Right kidney (tissue), 1 donor: ENCODE data around the gene NEDD4.
A peak's percentile ranks its signal among the peaks of the same experiment; 100 is the strongest.
"Not testable (repeated sequence)": the region's sequence is repeated elsewhere in the genome, so short reads cannot be mapped to it uniquely, and the experiment has no call there.

Experiments used
- DNase-seq: peaks from one replicate; pipeline ENCODE4 v3.0.0-alpha.2; 2016

NEDD4 gene

DNA sequence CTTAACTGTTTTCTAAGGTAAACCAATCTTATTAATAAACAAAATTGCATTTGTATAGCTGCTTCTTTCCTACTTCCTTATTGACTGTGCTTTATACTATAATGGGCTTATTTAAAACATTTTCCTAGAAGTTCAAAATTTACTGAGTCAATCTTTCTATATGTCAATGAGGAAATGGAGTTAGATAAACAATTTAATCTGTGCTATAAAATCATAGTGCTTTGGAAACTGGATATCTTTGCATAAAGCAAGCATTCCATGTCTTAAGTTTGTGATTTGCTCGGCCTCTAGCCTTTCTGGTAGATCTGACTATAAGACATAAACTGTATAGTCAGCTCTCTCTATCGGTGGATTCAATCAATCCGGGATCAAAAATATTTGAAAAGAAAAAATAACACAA lies 99.6 kb downstream of the NEDD4 start:
- DNase-seq, result no peak

DNA sequence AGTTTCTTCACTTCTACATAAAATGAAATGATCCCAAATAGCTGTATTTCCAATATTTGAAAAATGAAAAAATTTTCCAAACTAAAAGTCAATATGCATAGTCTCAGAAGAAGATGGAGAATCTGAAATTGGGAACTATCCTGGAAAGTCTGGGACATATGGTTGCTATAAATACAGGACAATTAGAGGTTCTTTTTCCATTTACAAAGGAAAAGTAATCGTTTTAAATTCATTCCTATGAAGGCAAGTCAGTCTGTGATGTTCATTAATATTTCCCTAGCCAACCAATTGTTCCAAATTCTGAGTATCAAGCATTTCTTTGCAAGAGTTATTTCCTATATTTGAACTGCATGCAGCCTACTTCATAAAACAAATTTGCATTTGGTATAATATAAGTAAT lies 102.2 kb downstream of the NEDD4 start:
- DNase-seq, result no peak

DNA sequence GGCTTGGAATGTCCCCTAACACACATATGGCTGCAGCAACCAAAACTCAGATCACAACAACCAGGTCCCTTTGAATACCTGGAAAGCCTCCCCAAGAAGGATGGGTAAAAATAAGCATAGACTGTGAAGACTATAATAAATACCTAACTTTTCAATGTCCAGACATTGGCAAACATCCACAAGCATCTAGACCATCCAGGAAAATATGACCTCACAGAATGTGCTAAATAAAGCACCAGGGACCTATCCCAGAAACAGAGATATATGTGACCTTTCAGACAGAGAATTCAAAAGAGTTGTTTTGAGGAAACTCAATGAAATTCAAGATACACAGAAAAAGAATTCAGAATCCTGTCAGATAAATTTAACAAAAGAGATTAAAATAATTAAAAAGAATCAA lies 109.2 kb downstream of the NEDD4 start:
- no peak for DNase-seq

DNA sequence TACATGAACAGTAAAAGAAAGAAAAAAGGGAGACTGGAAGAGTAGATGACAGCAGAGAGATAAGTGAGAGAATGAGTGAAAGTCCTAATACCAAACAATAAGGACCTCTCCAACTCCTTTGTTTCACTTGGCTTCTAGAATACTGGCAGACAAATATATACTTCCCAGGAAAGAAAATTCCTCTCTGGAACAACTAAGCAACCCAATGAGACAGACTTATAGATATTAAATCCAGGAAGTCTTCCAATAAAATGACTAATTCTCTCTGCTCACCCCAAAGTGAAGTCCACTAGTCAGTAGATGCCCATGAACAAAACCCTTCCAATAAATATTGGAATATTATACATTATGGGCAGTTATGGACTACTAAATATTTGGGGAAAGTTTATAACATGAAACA lies 114.2 kb downstream of the NEDD4 start:
- no peak for DNase-seq

GRCh38 chr15:55873024-55873720 lies 120.2 kb downstream of the NEDD4 start:
- DNase-seq, result no peak

DNA sequence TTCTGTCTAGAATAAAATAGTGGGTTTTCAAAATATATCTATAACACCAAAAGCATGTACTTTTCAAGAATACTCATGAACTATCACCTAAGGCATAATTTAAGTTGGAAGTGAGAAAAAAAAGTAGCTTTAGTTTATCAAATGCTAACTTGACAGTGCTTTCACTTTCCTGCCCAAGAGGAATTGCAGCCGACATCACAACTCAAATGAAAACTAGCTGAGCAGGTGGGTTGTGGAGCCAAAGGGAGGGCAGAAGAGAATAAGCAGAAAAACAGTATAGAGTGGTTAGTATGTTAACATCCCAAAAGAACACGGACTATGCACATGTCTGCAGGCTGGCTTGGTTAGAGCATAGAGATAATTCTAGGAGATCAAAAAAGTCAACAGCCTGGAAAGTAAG lies 120.9 kb downstream of the NEDD4 start:
- DNase-seq, result no peak

DNA sequence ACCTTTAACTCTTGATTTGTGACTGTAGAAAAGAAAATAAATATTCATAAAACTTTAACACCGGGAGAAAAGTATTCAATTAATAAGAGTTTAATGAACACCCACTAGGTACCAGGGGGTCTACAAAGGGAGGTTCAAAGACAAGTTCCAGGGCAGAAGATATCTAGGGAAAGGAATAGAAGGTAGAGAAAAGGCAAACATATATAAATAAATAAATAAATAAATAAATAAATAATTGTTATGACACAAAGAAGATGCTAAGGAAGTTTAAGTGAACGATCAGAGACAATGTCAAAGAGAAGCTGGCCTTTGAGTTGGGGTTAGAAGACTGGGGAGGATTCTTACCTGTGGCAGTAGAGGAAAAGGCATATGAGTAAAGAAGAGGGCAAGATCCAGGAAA lies 123.8 kb downstream of the NEDD4 start:
- no peak for DNase-seq

DNA sequence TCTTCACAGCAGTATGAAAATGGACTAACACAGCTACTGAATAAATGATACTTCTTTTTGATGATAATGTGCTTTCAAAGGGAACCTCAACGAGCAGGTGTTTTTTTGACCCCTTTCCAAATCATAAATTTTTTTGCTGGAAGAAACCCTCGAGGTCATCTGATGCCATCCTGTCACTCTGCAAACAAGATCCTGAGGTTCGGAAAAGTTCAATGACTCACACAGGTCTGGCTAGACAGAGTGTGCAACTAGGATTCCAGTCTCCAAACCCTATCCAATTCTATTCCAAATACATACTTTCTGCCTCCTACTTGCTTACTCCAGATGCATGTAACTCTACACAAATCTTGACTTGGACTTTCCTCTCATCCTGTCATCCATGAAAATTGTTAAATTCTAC lies 124.7 kb downstream of the NEDD4 start:
- DNase-seq, result no peak

DNA sequence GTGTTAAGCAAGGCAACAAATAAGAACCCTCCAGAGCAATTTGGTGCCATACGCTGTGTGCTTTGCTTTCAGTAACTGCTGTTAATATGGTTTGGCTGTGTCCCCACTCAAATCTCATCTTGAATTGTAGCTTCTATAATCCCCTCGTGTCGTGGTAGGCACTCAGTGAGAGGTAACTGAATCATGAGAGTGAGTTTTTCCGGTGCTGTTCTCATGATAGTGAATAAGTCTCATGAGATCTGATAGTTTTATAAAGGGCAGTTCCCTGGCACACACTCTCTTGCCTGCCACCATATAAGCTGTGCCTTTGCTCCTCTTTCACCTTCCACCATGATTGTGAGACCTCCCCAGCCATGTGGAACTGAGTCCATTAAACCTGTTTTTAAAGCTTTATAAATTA lies 125.1 kb downstream of the NEDD4 start:
- DNase-seq, result not testable (repeated sequence)

DNA sequence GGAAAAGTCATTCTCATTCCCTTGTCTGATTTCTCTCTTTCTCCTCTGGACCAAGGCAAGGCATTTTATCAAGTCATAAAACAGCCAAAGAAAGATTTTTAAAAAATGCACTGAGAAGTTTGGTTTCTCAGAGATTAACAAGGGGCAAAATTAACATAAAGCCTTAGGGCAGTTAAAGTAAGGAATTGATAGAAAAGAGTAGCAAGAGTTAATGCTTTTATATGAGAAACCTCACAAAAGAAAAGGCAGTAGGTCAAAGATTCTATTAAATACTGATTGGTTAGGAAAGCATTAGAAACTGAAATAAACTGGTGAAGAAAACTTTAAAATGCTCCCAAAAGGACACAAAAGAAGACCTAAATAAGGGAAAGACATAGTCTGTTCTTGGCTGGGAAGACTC lies 129.5 kb downstream of the NEDD4 start:
- no peak for DNase-seq

GRCh38 chr15:55861115-55861514 lies 132.3 kb downstream of the NEDD4 start:
- no peak for DNase-seq

GRCh38 chr15:55860468-55860867 lies 132.9 kb downstream of the NEDD4 start:
- DNase-seq, result no peak

GRCh38 chr15:55859681-55860080 lies 133.7 kb downstream of the NEDD4 start:
- no peak for DNase-seq

DNA sequence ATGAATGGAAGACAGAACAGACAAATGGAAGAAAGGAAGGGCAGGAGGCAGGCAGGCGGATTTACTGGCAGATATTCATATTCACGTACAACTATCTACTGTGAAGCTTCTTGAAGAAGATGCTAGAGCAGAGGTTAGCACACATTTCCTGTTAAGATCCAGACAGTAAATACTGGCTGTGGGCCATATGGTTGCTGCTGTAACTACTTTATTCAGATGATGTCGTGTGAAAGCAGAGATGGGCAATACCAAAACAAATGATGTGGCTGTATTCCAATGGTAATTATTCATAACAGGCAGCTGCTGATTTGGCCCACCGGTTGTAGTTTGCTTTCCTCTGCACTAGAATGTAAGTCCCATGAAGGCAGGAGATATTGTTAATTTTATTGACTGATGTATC lies 134.8 kb downstream of the NEDD4 start:
- no peak for DNase-seq

GRCh38 chr15:55856506-55857164 lies 136.8 kb downstream of the NEDD4 start:
- no peak for DNase-seq

DNA sequence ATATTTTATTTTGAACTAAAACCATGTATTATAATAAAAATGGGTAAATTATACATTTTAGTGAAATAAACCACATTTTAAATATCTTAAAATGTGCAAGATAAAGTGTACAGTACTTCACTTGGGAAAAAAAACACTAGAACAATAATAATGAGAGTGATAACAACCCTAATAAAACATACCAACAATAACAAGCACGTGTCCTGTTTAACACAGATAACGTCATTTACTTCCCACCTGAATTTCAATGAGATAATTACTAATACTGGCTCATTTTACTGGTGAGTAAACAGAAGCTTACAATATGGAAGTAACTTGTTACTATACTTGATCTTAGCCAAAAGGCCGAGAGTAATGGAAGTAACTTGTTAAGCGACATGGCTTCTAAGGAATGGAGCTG lies 140.3 kb downstream of the NEDD4 start:
- DNase-seq, result no peak

- peak; percentile 42 for DNase-seq
These were observed 147.2 kb downstream of the NEDD4 start for GRCh38 chr15:55846116-55846707.

GRCh38 chr15:55842897-55843296 lies 150.5 kb downstream of the NEDD4 start:
- not testable (repeated sequence) for DNase-seq

- DNase-seq, result no peak
These were observed 157.5 kb downstream of the NEDD4 start for GRCh38 chr15:55835866-55836265.

DNA sequence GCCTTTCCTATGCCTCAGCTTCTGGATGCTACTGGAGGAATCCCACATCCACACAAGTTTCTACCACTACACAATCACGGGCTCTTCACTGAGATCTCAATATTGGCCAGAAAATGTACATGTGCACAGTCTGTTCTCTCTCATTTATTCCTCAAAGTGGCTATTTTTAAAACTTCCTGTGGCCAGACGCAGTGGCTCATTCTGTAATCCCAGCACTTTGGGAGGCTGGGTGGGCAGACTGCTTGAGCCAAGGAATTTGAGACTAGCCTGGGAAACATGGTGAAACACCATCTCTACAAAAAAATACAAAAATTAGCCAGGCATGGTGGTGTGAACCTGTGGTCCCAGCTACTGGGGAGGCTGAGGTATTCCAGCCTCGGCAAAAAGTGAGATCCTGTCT lies 159.1 kb downstream of the NEDD4 start:
- DNase-seq, result no peak

DNA sequence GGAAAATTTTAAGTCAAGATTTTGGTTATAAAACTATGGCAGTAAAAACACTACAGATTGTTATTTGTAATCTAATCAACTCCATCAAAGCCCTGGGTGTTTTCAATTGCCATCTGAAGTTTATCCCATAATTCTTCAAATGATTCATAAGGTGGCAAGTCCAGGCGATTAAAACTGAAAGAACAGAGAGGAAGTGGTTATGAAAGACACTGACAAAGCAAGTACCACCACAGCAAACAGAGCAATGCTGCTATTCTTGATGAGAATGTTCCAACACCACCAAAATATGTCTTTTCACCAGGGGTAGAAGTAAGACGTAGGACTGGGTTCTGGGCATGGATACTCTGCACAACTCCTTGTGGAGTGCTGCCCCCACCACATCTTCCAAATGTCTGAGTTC lies 163.6 kb downstream of the NEDD4 start:
- DNase-seq, result no peak

DNA sequence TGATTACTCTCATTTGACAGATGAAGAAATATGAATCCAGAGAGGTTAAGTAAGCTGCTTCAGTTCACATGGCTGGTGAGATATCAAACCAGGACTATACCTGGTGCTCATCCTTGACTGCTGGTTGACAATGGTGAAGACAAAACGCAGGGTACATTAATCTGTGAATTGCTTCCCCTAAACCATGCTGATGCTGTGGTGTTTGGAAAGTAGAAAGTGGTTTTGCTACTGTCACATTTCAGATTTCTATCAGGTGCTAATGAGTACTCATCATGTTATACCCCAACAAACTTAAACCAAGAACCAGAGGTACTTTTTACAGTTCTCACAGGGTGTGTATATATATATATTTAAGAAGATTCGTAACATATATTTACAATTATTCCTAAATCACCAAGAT lies 165.5 kb downstream of the NEDD4 start:
- DNase-seq, result no peak

- DNase-seq, result no peak
These were observed 166.2 kb downstream of the NEDD4 start for GRCh38 chr15:55827204-55827603.
